WI38 (cell line): ENCODE results near the gene KCNJ15.

Experiments
- H3K4me3 ChIP-seq: 2 replicates; pipeline ENCODE4 v1.5.1; 2011; ENCODE audit warnings: low read depth, mild to moderate bottlenecking, control low read depth, low read length
- TF ChIP-seq, protein P1 (sequence below): IDR thresholded peaks from 2 replicates; pipeline ENCODE4 v1.5.1; 2012; ENCODE audit warnings: low read depth, mild to moderate bottlenecking, control low read depth, low read length

KCNJ15 gene

GRCh38 chr21:38236232-38236631 is 20.6 kb upstream of the KCNJ15 start:
- no peak overlapping the region for H3K4me3 ChIP-seq
- TF ChIP-seq, protein P1, sequence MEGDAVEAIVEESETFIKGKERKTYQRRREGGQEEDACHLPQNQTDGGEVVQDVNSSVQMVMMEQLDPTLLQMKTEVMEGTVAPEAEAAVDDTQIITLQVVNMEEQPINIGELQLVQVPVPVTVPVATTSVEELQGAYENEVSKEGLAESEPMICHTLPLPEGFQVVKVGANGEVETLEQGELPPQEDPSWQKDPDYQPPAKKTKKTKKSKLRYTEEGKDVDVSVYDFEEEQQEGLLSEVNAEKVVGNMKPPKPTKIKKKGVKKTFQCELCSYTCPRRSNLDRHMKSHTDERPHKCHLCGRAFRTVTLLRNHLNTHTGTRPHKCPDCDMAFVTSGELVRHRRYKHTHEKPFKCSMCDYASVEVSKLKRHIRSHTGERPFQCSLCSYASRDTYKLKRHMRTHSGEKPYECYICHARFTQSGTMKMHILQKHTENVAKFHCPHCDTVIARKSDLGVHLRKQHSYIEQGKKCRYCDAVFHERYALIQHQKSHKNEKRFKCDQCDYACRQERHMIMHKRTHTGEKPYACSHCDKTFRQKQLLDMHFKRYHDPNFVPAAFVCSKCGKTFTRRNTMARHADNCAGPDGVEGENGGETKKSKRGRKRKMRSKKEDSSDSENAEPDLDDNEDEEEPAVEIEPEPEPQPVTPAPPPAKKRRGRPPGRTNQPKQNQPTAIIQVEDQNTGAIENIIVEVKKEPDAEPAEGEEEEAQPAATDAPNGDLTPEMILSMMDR, result peak; percentile 10; the same call in 1 of the 2 replicates

DNA sequence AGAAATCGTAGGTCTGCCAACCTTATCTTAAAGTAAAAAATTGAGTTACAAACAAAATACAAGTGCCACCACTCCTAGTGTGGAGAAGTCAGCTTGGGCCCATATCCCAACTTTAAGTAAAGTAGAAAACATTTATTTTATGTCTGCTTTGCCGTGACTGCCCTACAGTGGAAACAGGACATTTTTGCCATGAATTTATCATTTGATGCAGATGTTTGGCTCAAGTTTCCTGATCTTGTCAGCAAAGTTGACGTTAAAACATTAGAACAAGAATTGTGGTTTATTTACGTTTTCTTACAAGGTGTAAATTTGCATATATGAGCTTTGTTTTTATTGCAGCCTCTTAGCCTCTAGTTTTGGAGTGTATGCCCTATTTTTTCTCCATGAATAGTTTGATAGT is 17.1 kb upstream of the KCNJ15 start:
- TF ChIP-seq, protein P1, result no peak
- no peak overlapping the region for H3K4me3 ChIP-seq

- no peak overlapping the region for H3K4me3 ChIP-seq
- TF ChIP-seq, protein P1, result no peak
Observed at GRCh38 chr21:38240129-38240528, 16.7 kb upstream of the KCNJ15 start.

GRCh38 chr21:38241029-38241740 is 15.6 kb upstream of the KCNJ15 start:
- TF ChIP-seq, protein P1, result no peak
- H3K4me3 ChIP-seq, result no peak overlapping the region

- TF ChIP-seq, protein P1, result no peak
Observed at GRCh38 chr21:38242061-38242460, 14.7 kb upstream of the KCNJ15 start.

DNA sequence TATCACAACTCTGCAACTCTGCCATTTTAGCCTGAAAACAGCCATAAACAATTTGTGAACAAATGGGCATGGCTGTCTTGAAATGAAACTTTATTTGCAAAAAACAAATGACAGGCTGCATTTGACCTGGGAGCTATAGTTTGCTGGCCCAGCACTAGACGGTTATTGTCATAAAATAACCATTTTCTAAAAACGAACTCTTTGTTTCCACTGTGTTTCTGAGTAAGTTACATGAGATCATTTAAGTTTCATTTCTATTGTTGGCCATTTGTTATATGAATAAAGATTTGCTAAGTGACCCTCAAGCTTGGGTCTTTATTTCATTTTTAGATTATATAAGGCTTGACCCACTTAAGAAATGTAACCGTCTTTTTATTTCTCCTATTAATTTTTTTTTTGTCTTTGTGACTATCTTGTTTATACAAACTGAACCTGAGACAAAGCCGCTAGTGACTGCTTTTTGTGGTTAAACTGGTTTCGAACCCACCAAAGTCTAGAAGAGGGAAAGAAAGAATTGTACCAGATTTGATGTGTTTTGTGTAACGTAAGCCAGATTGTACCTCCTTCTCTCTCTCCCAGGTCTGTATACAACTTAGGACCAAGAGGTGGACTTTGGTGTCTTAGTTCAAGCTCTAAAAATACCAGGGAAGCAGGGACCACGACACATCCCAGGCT is 12.9 kb upstream of the KCNJ15 start:
- no peak overlapping the region for H3K4me3 ChIP-seq
- TF ChIP-seq, protein P1, result no peak

More at GRCh38 chr21:38242061-38242460, 14.7 kb upstream of the KCNJ15 start:
- H3K4me3 ChIP-seq, result no peak overlapping the region

GRCh38 chr21:38244407-38244787 is 12.4 kb upstream of the KCNJ15 start:
- TF ChIP-seq, protein P1, result no peak
- H3K4me3 ChIP-seq, result no peak overlapping the region
